Activated CD4-positive, alpha-beta T cell treated with anti-CD3 and anti-CD28 coated beads for 36 hours (primary cell): ENCODE measurements around the gene KANK3. TPM values are rescaled to one million over a fixed set of nuclear protein-coding genes. Genes with fewer than 3 reads are reported as not detected.
"Not testable (repeated sequence)": the region's sequence is repeated elsewhere in the genome, so short reads cannot be mapped to it uniquely, and the experiment has no call there.

Experiments
- ATAC-seq: fragments of 200-7000 bp; cut with Tn5 transposase; one replicate; pipeline ENCODE4 v1.10.0; 2021; ENCODE audit warnings: mild to moderate bottlenecking, moderate library complexity
- CTCF ChIA-PET: fragments of 350-600 bp; sonication (Branson Sonifier 250); formaldehyde crosslinking; loops from one replicate; lab custom pipeline; 2021; ENCODE audit warnings: antibody characterized with exemption; lab: Charles Lee
- POLR2A ChIA-PET: fragments of 350-600 bp; sonication (Branson Sonifier 250); formaldehyde crosslinking; loops from one replicate; lab custom pipeline; 2021; ENCODE audit warnings: antibody characterized with exemption, inconsistent platforms; lab: Charles Lee
- DNase-seq: peaks from one replicate; pipeline ENCODE4 v3.0.0-alpha.2; 2020
- H3K27ac Mint-ChIP-seq: one replicate; pipeline ENCODE4 v1.8.0; 2021; ENCODE audit warnings: mixed read lengths
- H3K27me3 Mint-ChIP-seq: one replicate; pipeline ENCODE4 v1.8.0; 2021; ENCODE audit warnings: mixed read lengths
- H3K36me3 Mint-ChIP-seq: one replicate; pipeline ENCODE4 v1.8.0; 2021; ENCODE audit warnings: low read depth, mixed read lengths
- H3K4me1 Mint-ChIP-seq: one replicate; pipeline ENCODE4 v1.8.0; 2021; ENCODE audit warnings: mixed read lengths
- H3K4me3 Mint-ChIP-seq: one replicate; pipeline ENCODE4 v1.8.0; 2021; ENCODE audit warnings: mild to moderate bottlenecking, moderate library complexity, mixed read lengths
- H3K9me3 Mint-ChIP-seq: one replicate; pipeline ENCODE4 v1.8.0; 2021; ENCODE audit warnings: low read depth, mixed read lengths
- intact Hi-C, 2 experiments: fragments of 100-400 bp; cut with DNase I in 1 of 2; cut with micrococcal nuclease in 1 of 2; formaldehyde crosslinking; loops; one replicate each; pipeline versions ENCODE4 v1.14.2 to v1.15.1; 2022 to 2024; cut with DNase I, micrococcal nuclease
- total RNA-seq, 2 experiments: library from RNA; stranded (reverse); gene quantifications; one replicate each; pipeline ENCODE4 v1.2.3, GENCODE V29; 2021

Gene KANK3
- total RNA-seq, result 1 to 10 TPM in 1 of 2 experiments, under 1 TPM in 1; 0.98 to 1.1 TPM

GRCh38 chr19:8342684-8343482 is at the start of gene KANK3:
KANK3 (minus strand) TSS chr19:8343262; CDS start chr19:8337828, 5,434 bp downstream.
- peak within 1 kb of the TSS; percentile 64 for H3K4me3 Mint-ChIP-seq
- no peaks in the 10 kb centered on the region for H3K9me3 Mint-ChIP-seq
- peak; percentile 100 for ATAC-seq
- H3K36me3 Mint-ChIP-seq, result no peaks in the 10 kb centered on the region
- H3K27ac Mint-ChIP-seq, result no peak within 1 kb of the TSS
- DNase-seq, result peak; percentile 96
- POLR2A ChIA-PET, result interaction anchor here (0.6 kb wide), 1 partner anchor 113 kb away, joined by 4 read pairs; no protein-coding TSS in a partner anchor
- intact Hi-C loops, result loop anchor here (1.0 to 5.0 kb wide), 3 partner anchors 22 to 169 kb away; partner anchors contain the start of genes RAB11B (in 2 of the 2), NDUFA7 (in 1 of the 2), RPS28 (in 1 of the 2) and ZNF414 (in 1 of the 2)
- H3K4me1 Mint-ChIP-seq, result peaks cover 6% of the 10 kb centered on the region
- CTCF ChIA-PET, result interaction anchor here (1.3 to 5.1 kb wide), 3 partner anchors 8 to 34 kb away, joined by 3 to 37 read pairs (median 4); no protein-coding TSS in a partner anchor
- H3K27me3 Mint-ChIP-seq, result peaks cover 12% of the 10 kb centered on the region

- no peak for ATAC-seq
- no peaks in the 10 kb centered on the region for H3K9me3 Mint-ChIP-seq
- ChIA-PET POLR2A (interaction anchor here (0.6 kb wide), 1 partner anchor 131 kb away, joined by 3 read pairs; no protein-coding TSS in a partner anchor), CTCF (interaction anchor here (0.6 to 5.5 kb wide), 4 partner anchors 20 to 122 kb away, joined by 3 to 23 read pairs (median 12); partner anchors contain the start of genes MARCHF2 and ZNF414)
- no peaks in the 10 kb centered on the region for H3K27me3 Mint-ChIP-seq
- peak overlapping the region; percentile 23 for H3K4me3 Mint-ChIP-seq
- peaks cover 6% of the 10 kb centered on the region for H3K36me3 Mint-ChIP-seq
- H3K4me1 Mint-ChIP-seq, result peaks cover 33% of the 10 kb centered on the region
- intact Hi-C loops, result no loop called here
- peak overlapping the region; percentile 47 for H3K27ac Mint-ChIP-seq
- DNase-seq, result no peak
These were observed 49.0 kb upstream of the KANK3 start for GRCh38 chr19:8392017-8392591.

- Mint-ChIP-seq H3K9me3 (peaks cover 6% of the 10 kb centered on the region), H3K27ac (peak overlapping the region; percentile 47), H3K4me1 (peaks cover 28% of the 10 kb centered on the region), H3K4me3 (peak overlapping the region; percentile 92), H3K36me3 (peaks cover 10% of the 10 kb centered on the region), H3K27me3 (no peaks in the 10 kb centered on the region)
- DNase-seq (no peak), ATAC-seq (no peak)
- ChIA-PET CTCF (interaction anchor here (0.6 to 5.5 kb wide), 4 partner anchors 20 to 123 kb away, joined by 3 to 23 read pairs (median 12); partner anchors contain the start of genes MARCHF2 and ZNF414), POLR2A (interaction anchor here (0.6 kb wide), 1 partner anchor 132 kb away, joined by 3 read pairs; no protein-coding TSS in a partner anchor)
- intact Hi-C loops, result loop anchor here in 1 of 2 experiments (2.0 kb wide), 1 partner anchor 387 kb away; the partner anchor contains the start of gene ELAVL1
These were observed 48.3 kb upstream of the KANK3 start for GRCh38 chr19:8391198-8392016.

GRCh38 chr19:8390617-8390981 is 47.5 kb upstream of the KANK3 start:
- intact Hi-C loops, result loop anchor here (1.0 to 2.0 kb wide), 18 partner anchors 23 to 855 kb away; partner anchors contain the start of genes CD320 (in 2 of the 2), HNRNPM (in 2 of the 2), KANK3 (in 2 of the 2) and MARCHF2 (in 2 of the 2)
- ATAC-seq, result peak; percentile 66
- Mint-ChIP-seq H3K27ac (peak overlapping the region; percentile 31), H3K27me3 (no peaks in the 10 kb centered on the region), H3K4me1 (peaks cover 23% of the 10 kb centered on the region), H3K9me3 (peaks cover 7% of the 10 kb centered on the region), H3K36me3 (peaks cover 12% of the 10 kb centered on the region), H3K4me3 (peak overlapping the region; percentile 92)
- peak; percentile 99 for DNase-seq
- ChIA-PET CTCF (interaction anchor here (1.5 to 5.5 kb wide), 3 partner anchors 12 to 37 kb away, joined by 4 to 23 read pairs (median 18); partner anchors contain the start of gene MARCHF2), POLR2A (interaction anchor here (0.6 to 1.3 kb wide), 4 partner anchors 13 to 521 kb away, joined by 3 to 6 read pairs (median 4); partner anchors contain the start of genes MARCHF2 and ZNF414)

- peak within 1 kb of the TSS; percentile 97 for H3K27ac Mint-ChIP-seq
- peak; percentile 94 for ATAC-seq
- peak; percentile 99 for DNase-seq
- intact Hi-C loops, result loop anchor here (1.0 to 2.0 kb wide), 18 partner anchors 23 to 855 kb away; partner anchors contain the start of genes CD320 (in 2 of the 2), HNRNPM (in 2 of the 2), KANK3 (in 2 of the 2) and MARCHF2 (in 2 of the 2)
- peak within 1 kb of the TSS; percentile 92 for H3K4me3 Mint-ChIP-seq
- POLR2A ChIA-PET, result interaction anchor here (0.6 to 1.3 kb wide), 5 partner anchors 12 to 521 kb away, joined by 3 to 6 read pairs (median 3); partner anchors contain the start of genes MARCHF2 and ZNF414
- no peaks in the 10 kb centered on the region for H3K27me3 Mint-ChIP-seq
- H3K4me1 Mint-ChIP-seq, result peaks cover 23% of the 10 kb centered on the region
- peaks cover 12% of the 10 kb centered on the region for H3K36me3 Mint-ChIP-seq
- CTCF ChIA-PET, result interaction anchor here (0.6 to 4.5 kb wide), 3 partner anchors 12 to 104 kb away, joined by 3 to 18 read pairs (median 4); partner anchors contain the start of gene MARCHF2
- peaks cover 7% of the 10 kb centered on the region for H3K9me3 Mint-ChIP-seq
These were observed 47.0 kb upstream of the KANK3 start, which contains the start of gene RAB11B for GRCh38 chr19:8389891-8390616. RAB11B (plus strand) TSS chr19:8390360; CDS start chr19:8390417, 57 bp downstream.

GRCh38 chr19:8388612-8388958 is 45.5 kb upstream of the KANK3 start:
- intact Hi-C loops, result no loop called here
- H3K4me3 Mint-ChIP-seq, result peak overlapping the region; percentile 26
- POLR2A ChIA-PET, result no interaction called here
- no peak overlapping the region for H3K27ac Mint-ChIP-seq
- CTCF ChIA-PET, result interaction anchor here (0.6 kb wide), 1 partner anchor 117 kb away, joined by 3 read pairs; no protein-coding TSS in a partner anchor
- H3K27me3 Mint-ChIP-seq, result no peaks in the 10 kb centered on the region
- ATAC-seq (no peak), DNase-seq (no peak)
- H3K4me1 Mint-ChIP-seq, result peaks cover 27% of the 10 kb centered on the region
- H3K9me3 Mint-ChIP-seq, result peaks cover 7% of the 10 kb centered on the region
- peaks cover 12% of the 10 kb centered on the region for H3K36me3 Mint-ChIP-seq

- DNase-seq, result no peak
- intact Hi-C loops, result no loop called here
- no peak overlapping the region for H3K4me3 Mint-ChIP-seq
- H3K9me3 Mint-ChIP-seq, result peaks cover 7% of the 10 kb centered on the region
- no peaks in the 10 kb centered on the region for H3K27me3 Mint-ChIP-seq
- H3K4me1 Mint-ChIP-seq, result peaks cover 25% of the 10 kb centered on the region
- no peak overlapping the region for H3K27ac Mint-ChIP-seq
- no peak for ATAC-seq
- POLR2A ChIA-PET, result interaction anchor here (0.7 kb wide), 1 partner anchor 17 kb away, joined by 4 read pairs; no protein-coding TSS in a partner anchor
- H3K36me3 Mint-ChIP-seq, result peaks cover 12% of the 10 kb centered on the region
- CTCF ChIA-PET, result interaction anchor here (0.6 to 1.1 kb wide), 2 partner anchors 34 to 118 kb away, joined by 3 to 8 read pairs; no protein-coding TSS in a partner anchor
These were observed 44.9 kb upstream of the KANK3 start for GRCh38 chr19:8387688-8388611.

GRCh38 chr19:8386990-8387389 is 43.9 kb upstream of the KANK3 start:
- intact Hi-C loops, result no loop called here
- POLR2A ChIA-PET, result interaction anchor here (0.7 kb wide), 1 partner anchor 18 kb away, joined by 4 read pairs; no protein-coding TSS in a partner anchor
- Mint-ChIP-seq H3K27me3 (no peaks in the 10 kb centered on the region), H3K4me3 (no peak overlapping the region), H3K36me3 (peaks cover 12% of the 10 kb centered on the region), H3K27ac (no peak overlapping the region), H3K9me3 (peaks cover 7% of the 10 kb centered on the region), H3K4me1 (peaks cover 20% of the 10 kb centered on the region)
- DNase-seq (no peak), ATAC-seq (no peak)
- CTCF ChIA-PET, result interaction anchor here (1.1 kb wide), 1 partner anchor 33 kb away, joined by 8 read pairs; no protein-coding TSS in a partner anchor

- Mint-ChIP-seq H3K36me3 (peaks cover 12% of the 10 kb centered on the region), H3K4me1 (peaks cover 15% of the 10 kb centered on the region)
- DNase-seq, H3K9me3 Mint-ChIP-seq, H3K27me3 Mint-ChIP-seq, ATAC-seq, H3K4me3 Mint-ChIP-seq, H3K27ac Mint-ChIP-seq, intact Hi-C loops, POLR2A ChIA-PET: not testable (repeated sequence)
- CTCF ChIA-PET, result interaction anchor here (0.9 kb wide), 1 partner anchor 10 kb away, joined by 4 read pairs; no protein-coding TSS in a partner anchor
These were observed 43.4 kb upstream of the KANK3 start for GRCh38 chr19:8386419-8386818.
